Thoracic aorta (tissue), 2 donors: ENCODE measurements around the gene PRSS22. TPM values are rescaled to one million over a fixed set of nuclear protein-coding genes. Genes with fewer than 3 reads are reported as not detected.
A peak's percentile ranks its signal among the peaks of the same experiment; 100 is the strongest.

Source experiments
- ATAC-seq: fragments of 150-250 bp; one replicate; pipeline ENCODE4 v1.8.0; 2017; ENCODE audit warnings: low read depth; ENCODE audit not compliant: insufficient number of reproducible peaks, low FRiP score
- DNase-seq: peaks from one replicate; pipeline ENCODE4 v3.0.0-alpha.2; 2020; ENCODE audit warnings: low spot score
- H3K27ac ChIP-seq, 2 donors: fragments of 200-600 bp; sonication (generic); 1 replicate in 1 of 2; 2 replicates in 1 of 2; pipeline ENCODE4 v1.5.1; 2016; ENCODE audit warnings: mild to moderate bottlenecking in 2 of 2, moderate library complexity in 2 of 2
- H3K27me3 ChIP-seq: fragments of 200-600 bp; sonication (generic); replicated peaks from 2 replicates; pipeline ENCODE4 v1.6.0; 2016; ENCODE audit warnings: mild to moderate bottlenecking; ENCODE audit not compliant: insufficient read depth
- H3K36me3 ChIP-seq: fragments of 200-600 bp; sonication (generic); one replicate; pipeline ENCODE4 v1.5.1; 2016
- H3K4me1 ChIP-seq, 2 donors: fragments of 200-600 bp; sonication (generic); 1 replicate in 1 of 2; 2 replicates in 1 of 2; pipeline versions ENCODE4 v1.5.1 to v1.6.0; 2016; ENCODE audit warnings: low read depth in 2 of 2, mild to moderate bottlenecking in 1 of 2; ENCODE audit not compliant: control insufficient read depth in 1 of 2
- H3K4me3 ChIP-seq: fragments of 200-600 bp; sonication (generic); 2 replicates; pipeline ENCODE4 v1.5.1; 2016; ENCODE audit warnings: mild to moderate bottlenecking
- H3K9me3 ChIP-seq: fragments of 200-600 bp; sonication (generic); 2 replicates; pipeline ENCODE4 v1.5.1; 2016
- CTCF ChIP-seq: fragments of 200-600 bp; sonication (generic); IDR thresholded peaks from one replicate; pipeline ENCODE4 v1.5.1; 2019; ENCODE audit warnings: antibody characterized with exemption
- total RNA-seq, 2 donors: library from RNA; depleted of rRNA; stranded (reverse); fragments of >200 nt; gene quantifications; one replicate each; pipeline versions ENCODE4 v1.1.0 to v1.2.3, GENCODE V29; 2016

The PRSS22 gene
- total RNA-seq, 2 donors from 2014 or later, result not detected

GRCh38 chr16:2884041-2884451 is 26.1 kb upstream of the PRSS22 start:
- peak overlapping the region; percentile 92 for H3K4me3 ChIP-seq
- no peak for TF ChIP-seq CTCF
- H3K36me3 ChIP-seq, result no peaks in the 10 kb centered on the region
- H3K9me3 ChIP-seq, result no peaks in the 10 kb centered on the region
- H3K27ac ChIP-seq, result peak overlapping the region in 1 of 2 donors; percentile 89
- H3K4me1 ChIP-seq, result peaks cover 7 to 8% of the 10 kb centered on the region in 2 donors
- DNase-seq, result no peak
- H3K27me3 ChIP-seq, result no peaks in the 10 kb centered on the region
- ATAC-seq, result no peak

GRCh38 chr16:2883458-2883908 is 25.5 kb upstream of the PRSS22 start:
- peaks cover 7 to 8% of the 10 kb centered on the region in 2 donors for H3K4me1 ChIP-seq
- no peaks in the 10 kb centered on the region for H3K27me3 ChIP-seq
- TF ChIP-seq CTCF, result no peak
- H3K36me3 ChIP-seq, result no peaks in the 10 kb centered on the region
- no peaks in the 10 kb centered on the region for H3K9me3 ChIP-seq
- H3K4me3 ChIP-seq, result peak overlapping the region; percentile 92
- ATAC-seq, result no peak
- peak overlapping the region; percentile 89 to 91 for H3K27ac ChIP-seq
- DNase-seq, result no peak

- TF ChIP-seq CTCF, result no peak
- peak within 1 kb of the TSS; percentile 92 for H3K4me3 ChIP-seq
- peak; percentile 100 for ATAC-seq
- H3K9me3 ChIP-seq, result no peaks in the 10 kb centered on the region
- peaks cover 7 to 8% of the 10 kb centered on the region in 2 donors for H3K4me1 ChIP-seq
- peak; percentile 98 for DNase-seq
- no peaks in the 10 kb centered on the region for H3K36me3 ChIP-seq
- H3K27ac ChIP-seq, result peak within 1 kb of the TSS; percentile 89 to 91
- H3K27me3 ChIP-seq, result no peaks in the 10 kb centered on the region
Observed at GRCh38 chr16:2882650-2883457, 24.9 kb upstream of the PRSS22 start, which contains the start of gene FLYWCH2. FLYWCH2 (plus strand) TSS chr16:2883215; CDS start chr16:2896450, 13,235 bp downstream.

- Histone ChIP-seq H3K4me1 (peaks cover 7 to 8% of the 10 kb centered on the region in 2 donors), H3K27me3 (no peaks in the 10 kb centered on the region), H3K9me3 (no peaks in the 10 kb centered on the region), H3K36me3 (no peaks in the 10 kb centered on the region), H3K27ac (peak overlapping the region; percentile 89 to 91), H3K4me3 (peak overlapping the region; percentile 92)
- no peak for TF ChIP-seq CTCF
- no peak for DNase-seq
- no peak for ATAC-seq
Observed at GRCh38 chr16:2881783-2882649, 24.0 kb upstream of the PRSS22 start.
